WERI-Rb-1 (cell line): Measurements from ENCODE around the gene SDK2.
A peak's percentile ranks its signal among the peaks of the same experiment; 100 is the strongest.

Source experiments
- DNase-seq: peaks from one replicate; pipeline ENCODE4 v3.0.0-alpha.2; 2020
- H3K27ac ChIP-seq: fragments of 250-450 bp; sonication (Bioruptor Pico); 2 replicates; pipeline ENCODE4 v1.5.1; 2020; ENCODE audit warnings: mild to moderate bottlenecking, moderate library complexity
- H3K27me3 ChIP-seq: fragments of 250-450 bp; sonication (Bioruptor Pico); 2 replicates; pipeline ENCODE4 v1.5.1; 2021; ENCODE audit warnings: mild to moderate bottlenecking, low read depth, moderate library complexity; ENCODE audit not compliant: insufficient read depth, severe bottlenecking
- H3K36me3 ChIP-seq: fragments of 250-450 bp; sonication (Bioruptor Pico); 2 replicates; pipeline ENCODE4 v1.5.1; 2020; ENCODE audit warnings: mild to moderate bottlenecking, moderate library complexity
- H3K4me3 ChIP-seq: 2 replicates; pipeline ENCODE4 v1.5.1; 2011; ENCODE audit warnings: low read depth, mild to moderate bottlenecking, control low read depth, low read length
- H3K9me3 ChIP-seq: fragments of 250-450 bp; sonication (Bioruptor Pico); 2 replicates; pipeline ENCODE4 v1.5.1; 2021; ENCODE audit warnings: mild to moderate bottlenecking, moderate library complexity; ENCODE audit not compliant: severe bottlenecking
- CTCF ChIP-seq: IDR thresholded peaks from 2 replicates; pipeline ENCODE4 v1.5.1; 2011; ENCODE audit warnings: low read depth, mild to moderate bottlenecking, control low read depth, inconsistent platforms, low read length

SDK2 gene

GRCh38 chr17:73561111-73561510 is 83.1 kb downstream of the SDK2 start:
- DNase-seq: no peak
- Histone ChIP-seq H3K27me3 (no peaks in the 10 kb centered on the region), H3K27ac (no peak overlapping the region), H3K36me3 (no peaks in the 10 kb centered on the region; the same call in 1 of the 2 replicates), H3K9me3 (no peaks in the 10 kb centered on the region), H3K4me3 (no peak overlapping the region)
- TF ChIP-seq CTCF: no peak

- no peak overlapping the region for H3K27ac ChIP-seq
- peak; percentile 83 for TF ChIP-seq CTCF
- peak; percentile 83 for DNase-seq
- H3K4me3 ChIP-seq: no peak overlapping the region
- H3K9me3 ChIP-seq: no peaks in the 10 kb centered on the region
- no peaks in the 10 kb centered on the region; the same call in 1 of the 2 replicates for H3K36me3 ChIP-seq
- H3K27me3 ChIP-seq: no peaks in the 10 kb centered on the region
These were observed 83.6 kb downstream of the SDK2 start for GRCh38 chr17:73560661-73561060.

- H3K4me3 ChIP-seq: no peak overlapping the region
- H3K27me3 ChIP-seq: no peaks in the 10 kb centered on the region
- H3K27ac ChIP-seq: no peak overlapping the region
- H3K9me3 ChIP-seq: peaks cover under 1% of the 10 kb centered on the region
- TF ChIP-seq CTCF: no peak
- H3K36me3 ChIP-seq: peaks cover under 1% of the 10 kb centered on the region
- no peak for DNase-seq
These were observed 84.7 kb downstream of the SDK2 start for GRCh38 chr17:73559532-73559931.

- H3K27me3 ChIP-seq: no peaks in the 10 kb centered on the region
- peaks cover 5% of the 10 kb centered on the region for H3K9me3 ChIP-seq
- H3K36me3 ChIP-seq: peaks cover 3% of the 10 kb centered on the region
- H3K4me3 ChIP-seq: peak overlapping the region; percentile 4
- peak; percentile 93 for DNase-seq
- peak overlapping the region; percentile 93 for H3K27ac ChIP-seq
- peak; percentile 59 for TF ChIP-seq CTCF
These were observed 88.9 kb downstream of the SDK2 start for GRCh38 chr17:73555199-73555960.

GRCh38 chr17:73554498-73554897 is 89.7 kb downstream of the SDK2 start:
- Histone ChIP-seq H3K4me3 (no peak overlapping the region), H3K27ac (peak overlapping the region; percentile 93), H3K9me3 (peaks cover 5% of the 10 kb centered on the region), H3K27me3 (no peaks in the 10 kb centered on the region), H3K36me3 (peaks cover 3% of the 10 kb centered on the region)
- no peak for TF ChIP-seq CTCF
- no peak for DNase-seq

- Histone ChIP-seq H3K36me3 (peaks cover 3% of the 10 kb centered on the region), H3K4me3 (no peak overlapping the region), H3K27ac (no peak overlapping the region), H3K9me3 (peaks cover 5% of the 10 kb centered on the region), H3K27me3 (no peaks in the 10 kb centered on the region)
- no peak for TF ChIP-seq CTCF
- no peak for DNase-seq
These were observed 90.9 kb downstream of the SDK2 start for GRCh38 chr17:73553311-73553710.
